Bronchial epithelial cell (primary cell): ENCODE data around the gene DYNLL1. TPM values are rescaled to one million over a fixed set of nuclear protein-coding genes. Genes with fewer than 3 reads are reported as not detected.
A peak's percentile ranks its signal among the peaks of the same experiment; 100 is the strongest.

Experiments used
- DNase-seq: peaks from one replicate; pipeline ENCODE4 v3.0.0-alpha.2; 2010; ENCODE audit warnings: low read depth
- FAIRE-seq: peaks from 2 replicates; lab custom pipeline; 2011; peaks lifted over from hg19 to GRCh38; lab: Jason Lieb, UNC
- H3K27me3 ChIP-seq: 2 replicates; pipeline ENCODE4 v1.5.1; 2011; ENCODE audit warnings: low read length; ENCODE audit not compliant: control insufficient read depth, insufficient read depth
- H3K36me3 ChIP-seq: 2 replicates; pipeline ENCODE4 v1.5.1; 2011; ENCODE audit warnings: low read length; ENCODE audit not compliant: control insufficient read depth, insufficient read depth
- H3K4me3 ChIP-seq: 2 replicates; pipeline ENCODE4 v1.5.1; 2011; ENCODE audit warnings: mild to moderate bottlenecking, low read depth, low read length, control low read depth
- total RNA-seq: library from RNA; depleted of rRNA; stranded (reverse); fragments of >200 nt; gene quantifications from 2 replicates; pipeline ENCODE4 v1.2.1, GENCODE V29; 2014
- TF ChIP-seq, protein P1 (sequence below): IDR thresholded peaks from 2 replicates; pipeline ENCODE4 v1.5.1; 2011; ENCODE audit warnings: mild to moderate bottlenecking, moderate library complexity, low read length, control low read depth, inconsistent platforms; ENCODE audit not compliant: insufficient read depth, severe bottlenecking

The DYNLL1 gene
- total RNA-seq, 1 donor from 2014 or later, result 268 TPM

DNA sequence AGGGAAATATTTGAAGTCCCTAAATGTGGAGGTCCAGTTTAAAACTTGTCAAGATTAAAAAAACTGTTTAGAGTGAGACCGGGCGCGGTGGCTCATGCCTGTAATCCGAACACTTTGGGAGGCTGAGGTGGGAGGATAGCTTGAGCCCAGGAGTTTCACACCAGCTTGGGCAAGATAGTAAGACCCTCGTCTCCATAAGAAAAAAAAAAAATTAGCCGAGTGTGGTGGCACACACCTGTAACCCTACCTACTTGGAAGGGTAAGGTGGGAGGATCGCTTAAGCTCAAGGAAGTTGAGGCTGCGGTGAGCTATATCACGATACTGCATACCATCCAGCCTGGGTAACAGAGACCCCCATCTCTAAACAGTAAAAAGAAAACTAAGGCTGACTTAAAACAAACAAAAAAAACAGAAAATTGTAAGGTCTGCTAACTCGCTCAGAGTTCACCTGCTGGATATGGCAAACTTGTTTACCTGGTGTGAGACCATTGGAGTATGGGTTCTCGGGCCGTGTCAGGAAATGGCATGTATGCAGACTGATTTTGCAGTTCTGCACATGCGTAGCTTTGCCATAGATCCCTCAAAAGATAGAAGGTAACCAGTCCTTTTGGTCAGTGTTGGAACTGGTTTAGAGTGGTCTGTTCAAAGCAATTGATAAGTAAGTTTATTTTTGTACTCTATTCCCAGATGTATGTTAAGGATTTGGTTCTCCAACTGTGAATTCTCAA is 40.3 kb downstream of the DYNLL1 start:
- TF ChIP-seq, protein P1, sequence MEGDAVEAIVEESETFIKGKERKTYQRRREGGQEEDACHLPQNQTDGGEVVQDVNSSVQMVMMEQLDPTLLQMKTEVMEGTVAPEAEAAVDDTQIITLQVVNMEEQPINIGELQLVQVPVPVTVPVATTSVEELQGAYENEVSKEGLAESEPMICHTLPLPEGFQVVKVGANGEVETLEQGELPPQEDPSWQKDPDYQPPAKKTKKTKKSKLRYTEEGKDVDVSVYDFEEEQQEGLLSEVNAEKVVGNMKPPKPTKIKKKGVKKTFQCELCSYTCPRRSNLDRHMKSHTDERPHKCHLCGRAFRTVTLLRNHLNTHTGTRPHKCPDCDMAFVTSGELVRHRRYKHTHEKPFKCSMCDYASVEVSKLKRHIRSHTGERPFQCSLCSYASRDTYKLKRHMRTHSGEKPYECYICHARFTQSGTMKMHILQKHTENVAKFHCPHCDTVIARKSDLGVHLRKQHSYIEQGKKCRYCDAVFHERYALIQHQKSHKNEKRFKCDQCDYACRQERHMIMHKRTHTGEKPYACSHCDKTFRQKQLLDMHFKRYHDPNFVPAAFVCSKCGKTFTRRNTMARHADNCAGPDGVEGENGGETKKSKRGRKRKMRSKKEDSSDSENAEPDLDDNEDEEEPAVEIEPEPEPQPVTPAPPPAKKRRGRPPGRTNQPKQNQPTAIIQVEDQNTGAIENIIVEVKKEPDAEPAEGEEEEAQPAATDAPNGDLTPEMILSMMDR, result no peak
- no peak for FAIRE-seq
- no peaks in the 10 kb centered on the region for H3K27me3 ChIP-seq
- no peak for DNase-seq
- peak overlapping the region; percentile 60 for H3K4me3 ChIP-seq
- peaks cover 2% of the 10 kb centered on the region for H3K36me3 ChIP-seq

DNA sequence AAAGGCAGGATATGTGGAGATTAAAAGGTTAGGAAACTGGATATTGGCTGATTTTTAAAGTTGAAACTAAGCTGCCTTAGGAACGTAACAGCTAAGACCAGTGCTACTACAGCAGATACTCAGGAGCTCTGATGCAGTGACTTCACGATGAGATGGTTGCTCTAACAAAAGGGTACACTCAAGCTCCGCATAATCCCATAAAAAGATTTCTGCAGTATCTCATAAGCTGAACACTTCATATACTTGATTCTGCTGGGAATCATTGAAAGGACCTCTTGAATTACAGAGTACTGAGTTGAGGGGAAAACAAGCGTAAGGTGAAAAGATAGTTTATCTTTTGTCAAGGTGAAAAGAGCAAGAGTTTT is 41.9 kb downstream of the DYNLL1 start:
- DNase-seq (no peak), FAIRE-seq (no peak)
- Histone ChIP-seq H3K36me3 (peaks cover 2% of the 10 kb centered on the region), H3K4me3 (no peak overlapping the region), H3K27me3 (no peaks in the 10 kb centered on the region)
- TF ChIP-seq, protein P1, result no peak

DNA sequence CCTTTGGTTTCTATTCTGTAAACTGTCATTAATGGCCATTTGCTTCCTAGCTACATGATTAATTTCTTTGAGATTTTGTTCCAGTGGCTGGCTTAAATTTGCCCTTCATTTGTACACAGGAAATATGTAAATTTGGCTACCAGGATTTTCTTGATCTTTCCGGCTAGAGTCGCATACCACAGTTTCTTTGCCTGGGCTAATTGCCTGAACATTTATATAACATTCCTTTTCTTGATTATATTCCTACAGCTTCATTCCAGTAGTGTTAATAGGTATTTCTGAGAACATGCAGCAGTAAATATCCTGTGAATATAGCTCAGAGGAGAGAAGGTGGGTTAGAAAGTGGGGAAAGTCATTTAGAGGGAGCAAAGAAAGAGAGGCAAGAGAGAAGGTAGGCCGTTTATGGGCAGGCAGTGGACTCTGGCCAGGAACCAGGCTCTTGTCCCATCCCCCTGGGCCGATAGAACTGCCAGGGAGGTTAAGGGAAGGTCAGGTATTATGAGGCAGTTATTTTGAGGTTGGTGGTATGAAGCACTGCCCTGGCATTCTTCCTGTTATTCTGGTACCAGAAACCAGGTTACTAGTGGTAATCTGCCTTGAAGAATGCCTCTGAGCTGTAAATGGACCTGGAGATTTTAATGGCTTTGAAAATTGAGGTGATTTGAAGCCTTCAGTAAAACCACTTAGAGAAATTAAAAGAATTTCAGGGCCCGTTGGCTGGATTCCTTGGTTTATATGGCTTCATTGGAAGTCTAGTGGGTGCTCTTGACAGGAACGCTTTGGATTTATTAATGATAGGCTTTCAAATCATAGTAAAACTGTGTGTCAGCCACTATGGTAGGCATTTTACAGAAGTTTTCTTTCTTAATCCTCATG is 42.6 kb downstream of the DYNLL1 start:
- peaks cover 2% of the 10 kb centered on the region for H3K36me3 ChIP-seq
- TF ChIP-seq, protein P1, result no peak
- DNase-seq (peak; percentile 55), FAIRE-seq (no peak)
- H3K4me3 ChIP-seq, result no peak overlapping the region
- no peaks in the 10 kb centered on the region for H3K27me3 ChIP-seq

DNA sequence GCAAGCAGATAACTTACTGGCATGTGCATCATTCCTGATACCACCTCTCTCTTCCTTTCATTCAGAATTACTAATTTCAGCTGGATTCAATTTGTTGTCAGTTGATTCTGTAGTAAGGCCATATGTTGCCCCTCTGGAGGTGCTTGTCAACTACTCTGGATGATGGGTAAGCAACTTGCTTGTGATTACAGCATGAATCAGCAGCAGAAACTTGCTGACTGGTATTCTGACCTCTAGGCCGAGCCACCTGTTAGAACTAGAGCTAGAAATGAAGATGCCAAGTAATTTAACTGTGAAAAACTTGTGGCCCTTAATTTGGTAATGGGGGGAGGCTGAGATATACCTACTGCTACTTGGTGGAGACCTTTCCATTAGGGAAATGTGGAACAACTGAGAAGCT is 43.4 kb downstream of the DYNLL1 start:
- no peak for FAIRE-seq
- TF ChIP-seq, protein P1, result no peak
- DNase-seq, result peak; percentile 62
- Histone ChIP-seq H3K27me3 (no peaks in the 10 kb centered on the region), H3K36me3 (peaks cover 2% of the 10 kb centered on the region), H3K4me3 (no peak overlapping the region)

DNA sequence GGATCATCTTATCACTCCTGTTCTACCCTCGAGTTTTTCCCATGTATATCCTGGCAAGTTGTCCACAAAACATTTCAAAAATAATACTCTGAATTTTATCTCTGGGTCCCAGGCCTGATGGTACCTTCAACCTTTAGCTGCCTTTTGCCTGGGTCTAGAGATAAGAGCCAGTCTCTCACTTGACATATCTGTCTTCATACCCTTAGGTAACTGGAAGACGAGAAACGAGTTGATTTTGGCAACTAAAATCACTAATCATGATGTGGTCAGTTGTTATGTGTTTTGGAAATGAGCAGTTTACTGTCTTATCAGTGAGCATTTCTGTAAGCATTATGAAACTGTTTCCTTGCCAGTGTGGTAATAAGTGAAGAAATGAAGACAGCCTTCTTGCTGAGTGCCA is 44.5 kb downstream of the DYNLL1 start:
- DNase-seq, result no peak
- FAIRE-seq, result no peak
- TF ChIP-seq, protein P1, result no peak
- no peak overlapping the region for H3K4me3 ChIP-seq
- no peaks in the 10 kb centered on the region for H3K27me3 ChIP-seq
- H3K36me3 ChIP-seq, result peaks cover 2% of the 10 kb centered on the region
